Measurements from ENCODE around the gene PPP1R3F. TPM values are rescaled to one million over a fixed set of nuclear protein-coding genes. Genes with fewer than 3 reads are reported as not detected.

The PPP1R3F gene, protein sequence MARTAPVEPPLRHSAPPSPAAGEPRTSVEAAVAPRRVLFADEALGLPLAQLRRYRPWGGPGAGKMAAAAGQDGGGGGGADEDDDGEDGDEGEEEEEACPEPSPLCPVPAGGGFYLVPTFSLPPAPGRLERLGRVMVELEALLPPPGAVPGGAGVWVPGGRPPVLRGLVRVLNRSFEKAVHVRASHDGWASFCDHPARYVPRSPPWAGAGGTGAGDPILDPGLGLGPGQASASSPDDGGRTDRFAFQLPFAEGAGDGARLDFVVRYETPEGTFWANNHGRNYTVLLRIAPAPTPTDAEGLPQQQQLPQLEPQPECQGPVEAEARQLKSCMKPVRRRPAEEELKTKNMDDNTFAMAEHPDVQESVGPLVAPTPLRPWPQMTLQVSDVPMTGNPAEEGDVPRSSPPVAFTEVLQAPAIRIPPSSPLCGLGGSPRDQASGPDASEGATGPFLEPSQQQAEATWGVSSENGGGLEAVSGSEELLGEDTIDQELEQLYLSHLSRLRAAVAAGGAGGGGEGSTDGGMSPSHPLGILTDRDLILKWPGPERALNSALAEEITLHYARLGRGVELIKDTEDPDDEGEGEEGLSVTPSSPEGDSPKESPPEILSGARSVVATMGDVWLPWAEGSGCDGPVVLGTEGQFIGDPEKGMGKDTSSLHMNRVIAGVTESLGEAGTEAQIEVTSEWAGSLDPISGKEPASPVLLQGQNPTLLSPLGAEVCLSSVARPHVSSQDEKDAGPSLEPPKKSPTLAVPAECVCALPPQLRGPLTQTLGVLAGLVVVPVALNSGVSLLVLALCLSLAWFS
- 2.8 and 5.6 TPM in 2 replicates for total RNA-seq (2014; rRNA removed; shearing (Covaris generic))

DNA sequence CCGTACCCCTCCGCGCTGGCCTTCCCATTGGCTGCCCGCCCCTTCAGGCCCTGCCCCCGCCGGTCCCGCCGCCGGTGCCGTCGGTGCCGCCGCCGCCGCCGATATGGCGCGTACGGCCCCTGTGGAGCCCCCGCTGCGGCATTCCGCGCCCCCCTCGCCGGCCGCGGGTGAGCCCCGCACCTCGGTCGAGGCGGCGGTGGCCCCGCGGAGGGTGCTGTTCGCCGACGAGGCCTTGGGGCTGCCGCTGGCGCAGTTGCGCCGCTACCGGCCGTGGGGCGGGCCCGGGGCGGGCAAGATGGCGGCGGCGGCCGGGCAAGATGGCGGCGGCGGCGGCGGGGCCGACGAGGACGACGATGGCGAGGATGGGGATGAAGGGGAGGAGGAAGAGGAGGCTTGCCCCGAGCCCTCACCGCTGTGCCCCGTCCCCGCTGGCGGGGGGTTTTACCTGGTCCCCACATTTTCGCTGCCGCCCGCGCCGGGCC lies at the start of gene PPP1R3F:
Gene PPP1R3F (plus strand): TSS at position 27 of the 482 bp plus-strand sequence. CDS start 77 bp downstream, at position 104.
- DNase-seq (ENCODE audit: low read depth) = no peak

DNA sequence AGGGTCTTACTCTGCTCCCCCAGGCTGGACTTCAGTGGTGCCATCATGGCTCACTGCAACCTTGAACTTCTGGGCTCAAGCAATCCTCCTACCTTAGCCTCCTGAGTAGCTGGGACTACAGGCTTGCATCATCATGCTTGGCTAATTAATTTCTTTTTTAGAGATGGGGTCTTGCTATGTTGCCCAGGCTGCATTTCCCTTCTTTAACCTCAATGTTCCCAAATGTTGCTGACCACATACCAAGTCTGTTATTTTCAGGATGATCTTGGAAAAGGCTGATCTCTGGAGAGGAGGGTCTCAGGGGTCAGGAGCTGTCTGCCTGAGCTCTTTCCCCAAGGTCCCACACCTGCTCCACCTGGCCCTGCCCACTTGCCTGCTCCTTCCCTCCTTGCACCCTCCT lies 49.5 kb upstream of the PPP1R3F start:
- no peak for DNase-seq (ENCODE audit: low read depth)

DNA sequence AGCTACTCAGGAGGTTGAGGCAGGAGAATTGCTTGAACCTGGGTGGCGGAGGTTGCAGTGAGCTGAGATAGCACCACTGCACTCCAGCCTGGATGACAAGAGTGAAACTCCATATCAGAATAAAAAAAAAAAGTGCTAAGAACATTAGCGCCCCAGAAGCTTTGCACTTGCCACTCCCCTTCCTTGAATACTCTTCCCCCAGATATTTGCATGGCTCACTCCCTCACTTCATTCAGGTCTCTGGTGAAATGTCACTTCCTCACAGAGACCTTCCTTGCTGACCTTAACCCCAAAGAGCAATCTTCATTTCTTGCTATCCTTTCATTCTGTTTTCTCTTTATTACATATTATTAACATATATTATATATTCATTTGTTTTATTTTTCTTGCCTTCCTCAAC lies 47.7 kb upstream of the PPP1R3F start:
- DNase-seq (ENCODE audit: low read depth) = no peak

DNA sequence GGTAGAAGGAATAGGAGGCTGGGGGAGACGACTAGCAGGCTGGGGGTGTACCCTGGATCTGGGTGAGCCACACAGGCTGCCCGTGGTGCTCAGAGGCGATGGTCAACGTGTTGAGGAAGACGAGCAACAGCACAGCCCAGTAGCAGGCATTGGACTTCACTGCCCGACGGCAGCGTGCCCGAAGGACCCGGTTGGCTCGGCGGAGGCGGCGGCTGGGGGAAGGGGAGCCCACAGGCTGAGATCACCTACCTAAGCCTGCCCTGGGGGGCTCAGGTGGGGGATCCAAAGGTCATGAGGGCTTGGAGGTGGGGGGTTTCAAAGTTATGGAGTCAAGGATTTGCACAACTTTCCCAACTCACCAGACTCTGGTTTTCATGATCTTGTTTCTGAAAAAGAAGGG lies 43.7 kb upstream of the PPP1R3F start:
- no peak for DNase-seq (ENCODE audit: low read depth)

DNA sequence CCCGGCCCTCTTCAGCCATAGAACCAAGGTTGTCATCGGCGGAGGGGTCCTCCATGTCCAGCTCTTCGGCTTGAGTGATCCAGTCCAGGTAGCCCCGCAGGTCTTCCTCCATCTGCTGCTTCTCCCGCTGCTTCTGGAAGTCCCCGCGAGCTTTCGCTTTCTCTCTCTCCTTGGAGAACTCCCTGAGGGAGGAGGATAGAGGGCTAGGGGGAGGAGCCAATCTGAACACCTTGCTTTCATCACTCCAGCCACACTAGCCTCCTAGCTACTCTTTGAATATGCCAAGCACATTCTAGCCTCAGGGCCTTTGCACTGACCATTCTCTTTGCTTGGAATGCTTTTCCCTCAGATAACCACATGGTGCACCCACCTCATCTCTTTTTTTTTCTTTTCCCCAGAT lies 42.6 kb upstream of the PPP1R3F start:
- DNase-seq (ENCODE audit: low read depth) = no peak

DNA sequence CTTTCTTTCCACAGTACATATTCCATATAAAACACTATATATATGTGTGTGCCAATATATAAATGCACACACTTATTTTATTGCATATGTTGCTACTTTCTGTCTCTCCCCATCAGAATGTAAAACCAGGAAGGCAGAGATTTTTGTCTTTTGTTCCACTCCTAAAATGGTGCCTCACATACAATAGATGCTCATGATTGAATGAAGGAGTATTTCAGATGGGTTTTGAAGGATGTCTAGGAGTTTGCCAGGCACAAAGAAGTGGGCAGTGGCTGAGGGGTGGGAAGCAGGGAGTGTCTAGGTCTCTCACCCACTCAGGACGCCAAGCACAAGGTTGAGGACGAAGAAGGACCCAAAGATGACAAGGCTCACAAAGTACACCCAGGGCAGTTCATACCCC lies 41.9 kb upstream of the PPP1R3F start:
- DNase-seq (ENCODE audit: low read depth) = no peak

DNA sequence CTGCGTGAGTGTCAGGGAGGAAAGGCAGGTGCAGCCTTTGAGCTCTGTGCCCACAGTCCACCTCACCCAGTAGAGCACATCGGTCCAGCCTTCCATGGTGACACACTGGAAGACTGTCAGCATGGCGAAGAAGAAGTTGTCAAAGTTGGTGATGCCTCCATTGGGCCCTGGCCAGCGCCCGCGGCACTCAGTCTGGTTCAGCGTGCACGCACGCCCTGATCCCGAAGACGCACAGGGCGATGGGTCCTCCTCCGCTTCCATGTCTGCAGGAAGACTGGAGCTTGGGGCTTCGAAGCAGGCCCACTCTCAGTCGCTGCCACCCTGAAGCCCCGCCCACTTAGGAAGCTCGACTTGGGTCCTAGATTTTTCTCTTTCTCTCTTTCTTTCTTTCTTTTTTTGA lies 41.4 kb upstream of the PPP1R3F start:
- DNase-seq (ENCODE audit: low read depth) = no peak

DNA sequence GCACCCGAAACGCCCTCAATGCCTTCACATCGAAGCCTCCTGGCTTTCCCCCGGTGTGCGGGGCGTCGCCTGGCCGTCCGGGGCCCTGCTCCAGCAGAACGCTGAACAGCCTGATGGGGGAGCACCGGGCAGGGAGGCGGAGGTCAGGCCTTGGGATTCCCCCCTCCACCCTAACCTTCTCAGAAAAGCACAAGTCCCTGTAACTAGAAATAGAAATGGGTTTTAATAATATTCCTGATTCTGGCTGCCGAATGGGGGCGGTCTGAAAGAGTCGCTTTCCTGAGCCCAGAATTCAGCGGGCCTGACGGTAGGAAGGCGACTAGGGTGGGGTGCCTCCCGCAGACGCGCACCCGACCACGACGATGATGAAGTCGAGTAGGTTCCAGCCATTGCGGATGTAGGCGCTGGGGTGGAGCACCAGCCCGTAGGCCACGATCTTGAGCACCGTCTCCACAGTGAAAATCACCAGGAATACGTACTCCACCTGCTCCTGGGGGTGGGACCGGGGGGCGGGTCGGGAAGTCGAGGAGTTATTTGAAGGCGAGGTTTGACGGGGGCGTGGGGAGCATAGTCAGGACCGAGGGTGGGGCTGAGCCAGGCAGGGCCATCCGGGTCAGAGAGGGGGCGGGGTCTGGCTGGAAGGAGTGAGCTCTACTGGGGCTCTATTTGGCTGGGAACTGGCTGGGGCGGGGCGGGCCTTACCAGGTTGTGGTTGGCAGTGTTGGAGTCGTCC lies 38.9 kb upstream of the PPP1R3F start:
- no peak for DNase-seq (ENCODE audit: low read depth)

DNA sequence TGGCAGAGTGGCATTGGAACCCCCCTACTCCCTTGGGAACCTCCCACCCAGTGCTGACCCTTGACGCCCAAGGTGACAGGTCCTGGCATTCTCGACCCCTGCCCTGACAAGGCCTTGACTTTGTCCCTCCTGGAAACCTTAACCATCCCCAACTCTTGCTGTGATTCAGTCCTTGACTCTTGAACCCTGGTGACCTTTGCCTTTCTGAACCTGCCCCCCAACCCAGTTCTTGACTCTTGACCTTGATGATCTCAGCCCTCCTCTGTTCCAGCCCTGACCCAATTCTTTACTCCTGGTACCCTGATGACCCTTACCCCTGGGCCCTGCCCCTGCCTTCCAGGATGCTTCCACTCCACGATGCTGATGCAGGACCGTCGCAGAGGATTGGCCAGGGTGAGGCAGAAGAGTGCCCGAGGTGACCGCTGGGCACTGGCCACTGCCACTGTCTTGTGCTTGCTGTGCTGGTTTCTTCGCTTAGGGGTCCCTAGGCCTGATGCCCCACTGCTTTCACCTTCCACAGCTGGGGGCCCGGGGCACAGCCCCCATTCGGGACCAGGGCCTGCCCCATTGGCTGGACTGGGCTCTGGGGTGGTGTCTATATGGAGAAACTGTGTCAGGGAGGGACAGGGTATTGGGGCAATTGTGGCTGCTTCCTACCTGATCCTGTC lies 38.1 kb upstream of the PPP1R3F start:
- no peak for DNase-seq (ENCODE audit: low read depth)

DNA sequence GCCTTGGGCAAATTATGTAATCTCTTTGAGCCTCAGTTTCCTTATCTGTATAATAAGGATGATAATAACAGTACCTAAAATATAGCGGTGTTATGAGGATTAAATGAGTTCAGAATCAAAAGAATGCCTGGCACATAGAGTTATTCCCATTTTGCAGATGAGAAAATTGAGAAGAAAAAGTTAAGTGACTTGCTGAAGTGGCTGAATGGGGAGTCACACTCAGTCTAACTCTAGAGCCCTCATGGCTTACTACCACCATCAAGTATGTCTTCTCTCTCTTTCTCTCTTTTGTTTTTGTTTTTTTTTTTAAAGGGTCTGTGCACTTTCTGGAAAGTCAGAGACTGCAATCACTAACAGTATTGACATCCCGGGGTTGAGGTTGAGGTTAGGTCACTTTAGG lies 37.1 kb upstream of the PPP1R3F start:
- DNase-seq (ENCODE audit: low read depth) = no peak

DNA sequence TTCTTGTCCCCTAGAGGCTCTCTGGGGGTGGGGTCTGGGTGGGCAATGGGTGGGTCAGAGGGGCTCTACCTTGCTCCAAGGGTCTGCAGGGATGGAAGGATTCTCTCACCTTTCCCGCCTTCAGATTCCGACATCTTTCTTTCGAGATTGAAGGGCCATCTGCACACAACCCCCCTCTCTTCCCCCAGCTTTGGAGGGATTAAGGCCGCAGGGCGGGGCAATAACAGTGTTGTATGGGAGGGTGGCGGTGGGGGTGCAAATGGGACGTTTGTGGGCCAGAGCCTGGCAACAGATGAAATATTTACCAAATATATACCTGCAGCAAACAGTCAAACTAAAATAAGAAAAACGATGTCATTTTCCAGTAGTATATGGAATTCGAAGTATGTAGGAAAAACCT lies 36.4 kb upstream of the PPP1R3F start, which contains the start of gene CACNA1F:
Gene CACNA1F (minus strand): TSS at position 165 of the 400 bp plus-strand sequence. CDS start 31 bp downstream, at position 134.
- DNase-seq (ENCODE audit: low read depth) = no peak

DNA sequence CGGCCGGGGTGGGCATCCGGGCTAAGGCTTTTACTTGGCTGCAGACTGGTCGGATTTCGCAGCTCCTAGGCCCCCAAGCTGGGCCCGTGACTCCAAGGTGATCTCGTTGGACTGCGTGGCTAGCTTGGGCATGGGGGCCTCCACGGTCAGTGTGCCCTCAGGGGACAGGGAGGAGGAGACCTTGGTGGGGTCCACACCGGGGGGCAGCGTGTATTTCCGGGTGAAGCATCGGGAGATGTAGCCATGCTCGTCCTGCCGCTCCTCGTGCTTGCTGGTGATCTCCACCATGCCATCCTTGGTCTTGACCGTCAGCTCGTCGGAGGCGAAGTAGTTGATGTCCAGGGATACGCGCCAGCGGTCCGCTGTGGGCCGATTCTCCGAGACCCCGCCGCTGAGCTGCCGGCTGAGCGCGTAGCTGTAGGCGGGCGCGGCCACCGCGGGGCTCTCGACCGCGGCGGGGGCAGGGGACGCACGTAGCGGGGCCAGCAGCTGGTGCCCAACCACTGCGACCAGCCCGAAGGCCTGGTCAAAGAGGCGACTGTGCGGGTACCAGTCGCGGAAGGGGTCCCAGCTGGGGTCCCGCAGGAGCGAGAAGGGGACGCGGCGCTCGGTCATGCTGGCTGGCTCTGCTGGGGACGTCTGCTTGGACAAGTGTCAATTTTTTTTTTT lies 35.6 kb upstream of the PPP1R3F start:
- DNase-seq (ENCODE audit: low read depth) = no peak

DNA sequence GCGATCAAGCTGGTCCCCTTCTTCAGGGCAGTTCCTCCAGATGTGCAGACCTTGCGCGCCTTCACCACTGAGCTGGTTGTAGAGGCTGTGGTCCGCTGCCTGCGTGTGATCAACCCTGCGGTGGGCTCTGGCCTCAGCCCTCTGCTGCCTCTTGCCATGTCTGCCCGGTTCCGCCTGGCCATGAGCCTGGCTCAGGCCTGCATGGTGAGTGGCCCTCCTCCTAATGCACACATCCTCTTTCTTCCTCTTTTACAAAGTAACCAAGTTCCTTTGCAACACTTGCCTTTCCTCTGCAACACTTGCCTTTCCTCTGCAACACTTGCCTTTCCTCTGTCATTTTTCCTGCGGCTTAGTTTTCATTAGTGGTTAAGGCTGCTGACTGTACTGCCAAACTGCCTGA lies 32.5 kb upstream of the PPP1R3F start:
- no peak for DNase-seq (ENCODE audit: low read depth)

DNA sequence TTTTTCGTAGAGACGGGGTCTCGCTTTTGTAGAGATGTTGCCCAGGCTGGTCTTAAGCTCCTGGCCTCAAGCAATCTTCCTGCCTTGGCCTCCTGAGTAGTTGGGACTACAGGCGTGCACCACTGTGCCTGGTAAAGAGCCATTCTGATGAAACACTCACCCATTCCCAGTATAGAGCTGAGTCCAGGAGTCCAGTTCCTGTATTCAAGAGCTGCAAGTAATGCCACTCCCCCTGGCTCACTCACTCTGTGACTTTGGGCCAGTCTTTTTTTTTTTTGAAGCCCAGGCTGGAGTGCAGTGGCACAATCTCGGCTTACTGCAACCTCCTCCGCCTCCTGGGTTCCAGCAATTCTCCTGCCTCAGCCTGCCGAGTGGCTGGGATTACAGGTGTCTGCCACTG lies 30.9 kb upstream of the PPP1R3F start:
- DNase-seq (ENCODE audit: low read depth) = no peak

DNA sequence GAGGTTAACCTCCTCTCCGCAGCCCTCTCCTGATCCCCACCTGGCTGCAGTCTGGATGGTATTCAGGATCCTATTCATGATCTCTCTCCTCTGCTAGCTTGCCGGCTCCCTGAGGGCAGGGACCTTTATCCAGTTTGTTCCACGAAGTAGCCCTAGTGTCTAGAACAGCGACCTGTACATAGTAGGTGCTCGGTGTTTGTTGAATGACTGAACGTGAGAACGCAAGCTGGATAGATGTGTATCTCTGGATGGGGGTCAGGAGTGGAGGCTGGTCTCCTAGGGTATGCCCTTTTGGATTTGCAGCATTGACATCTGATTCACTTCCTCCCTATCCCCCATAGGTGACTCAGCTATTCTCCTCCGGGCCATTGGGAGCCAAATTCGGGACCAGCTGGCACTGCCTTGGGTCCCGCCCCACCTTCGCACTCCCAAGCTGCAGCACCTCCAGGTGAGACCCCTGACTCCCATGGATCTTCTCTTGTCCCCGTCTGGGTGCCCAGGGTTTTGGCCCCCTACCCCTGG lies 27.0 kb upstream of the PPP1R3F start:
- DNase-seq (ENCODE audit: low read depth) = peak; percentile 25

DNA sequence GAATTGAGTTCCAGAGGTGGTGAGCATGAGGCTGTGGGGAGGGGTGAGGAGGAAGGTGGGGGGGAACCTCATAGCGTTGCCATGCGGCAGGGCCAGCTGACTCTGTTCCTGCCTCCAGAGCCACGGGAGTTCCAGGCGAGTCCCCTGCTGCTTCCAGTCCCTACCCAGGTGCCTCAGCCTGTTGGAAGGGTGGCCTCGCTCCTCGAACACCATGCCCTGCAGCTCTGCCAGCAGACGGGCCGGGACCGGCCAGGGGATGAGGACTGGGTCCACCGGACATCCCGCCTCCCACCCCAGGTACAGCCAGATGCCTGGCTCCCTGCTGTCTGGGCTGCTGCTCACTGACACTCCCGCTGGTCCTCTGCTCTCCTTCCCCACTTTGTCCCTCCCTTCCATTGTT lies 26.4 kb upstream of the PPP1R3F start:
- DNase-seq (ENCODE audit: low read depth) = no peak

DNA sequence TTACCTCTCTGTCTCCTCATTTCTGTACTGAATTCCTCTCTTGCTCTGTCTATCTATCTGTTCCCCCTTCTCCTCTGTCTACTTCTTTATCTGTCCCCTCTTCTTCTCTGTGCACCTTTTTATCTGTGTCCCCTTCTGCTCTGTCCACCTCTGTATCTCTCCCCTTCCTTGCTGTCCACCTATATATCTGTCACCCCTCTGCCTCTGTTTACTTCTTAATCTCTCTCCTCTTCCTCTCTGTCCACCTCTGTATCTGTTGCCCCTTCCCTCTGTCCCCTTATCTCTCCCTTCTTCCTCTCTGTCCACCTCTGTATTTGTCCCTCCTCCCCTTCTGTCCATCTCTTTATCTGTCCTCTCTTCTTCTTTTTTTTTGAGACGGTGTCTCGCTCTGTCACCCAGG lies 25.4 kb upstream of the PPP1R3F start:
- DNase-seq (ENCODE audit: low read depth) = no peak

DNA sequence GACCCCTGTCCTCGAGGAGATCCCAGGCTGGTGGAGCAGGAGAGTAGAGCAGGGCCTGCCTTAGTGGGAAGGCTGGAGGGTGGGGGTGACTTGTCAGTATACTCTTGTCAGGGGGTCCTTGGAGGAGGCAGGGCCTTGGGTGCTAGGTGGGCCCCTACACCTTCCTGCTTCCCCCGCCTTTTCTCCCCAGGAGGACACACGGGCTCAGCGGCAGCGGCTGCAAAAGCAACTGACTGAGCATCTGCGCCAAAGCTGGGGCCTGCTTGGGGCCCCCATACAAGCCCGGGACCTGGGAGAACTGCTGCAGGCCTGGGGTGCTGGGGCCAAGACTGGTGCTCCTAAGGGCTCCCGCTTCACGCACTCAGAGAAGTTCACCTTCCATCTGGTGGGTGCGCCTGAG lies 23.1 kb upstream of the PPP1R3F start:
- DNase-seq (ENCODE audit: low read depth) = no peak

DNA sequence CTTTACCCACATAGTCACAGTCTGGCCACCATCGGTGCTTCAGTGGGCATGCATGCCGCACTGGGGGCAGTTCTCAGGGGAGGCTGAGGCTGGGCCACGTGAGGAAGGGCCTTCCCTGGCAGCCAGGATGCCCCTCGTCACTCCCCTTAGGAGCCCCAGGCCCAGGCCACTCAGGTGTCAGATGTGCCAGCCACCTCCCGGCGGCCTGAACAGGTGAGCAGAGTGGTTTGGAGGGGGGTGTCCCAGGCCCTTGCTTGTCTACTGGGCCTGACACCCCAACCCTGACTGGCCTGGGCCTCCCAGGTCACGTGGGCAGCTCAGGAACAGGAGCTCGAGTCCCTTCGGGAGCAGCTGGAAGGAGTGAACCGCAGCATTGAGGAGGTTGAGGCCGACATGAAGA lies 22.2 kb upstream of the PPP1R3F start:
- no peak for DNase-seq (ENCODE audit: low read depth)

DNA sequence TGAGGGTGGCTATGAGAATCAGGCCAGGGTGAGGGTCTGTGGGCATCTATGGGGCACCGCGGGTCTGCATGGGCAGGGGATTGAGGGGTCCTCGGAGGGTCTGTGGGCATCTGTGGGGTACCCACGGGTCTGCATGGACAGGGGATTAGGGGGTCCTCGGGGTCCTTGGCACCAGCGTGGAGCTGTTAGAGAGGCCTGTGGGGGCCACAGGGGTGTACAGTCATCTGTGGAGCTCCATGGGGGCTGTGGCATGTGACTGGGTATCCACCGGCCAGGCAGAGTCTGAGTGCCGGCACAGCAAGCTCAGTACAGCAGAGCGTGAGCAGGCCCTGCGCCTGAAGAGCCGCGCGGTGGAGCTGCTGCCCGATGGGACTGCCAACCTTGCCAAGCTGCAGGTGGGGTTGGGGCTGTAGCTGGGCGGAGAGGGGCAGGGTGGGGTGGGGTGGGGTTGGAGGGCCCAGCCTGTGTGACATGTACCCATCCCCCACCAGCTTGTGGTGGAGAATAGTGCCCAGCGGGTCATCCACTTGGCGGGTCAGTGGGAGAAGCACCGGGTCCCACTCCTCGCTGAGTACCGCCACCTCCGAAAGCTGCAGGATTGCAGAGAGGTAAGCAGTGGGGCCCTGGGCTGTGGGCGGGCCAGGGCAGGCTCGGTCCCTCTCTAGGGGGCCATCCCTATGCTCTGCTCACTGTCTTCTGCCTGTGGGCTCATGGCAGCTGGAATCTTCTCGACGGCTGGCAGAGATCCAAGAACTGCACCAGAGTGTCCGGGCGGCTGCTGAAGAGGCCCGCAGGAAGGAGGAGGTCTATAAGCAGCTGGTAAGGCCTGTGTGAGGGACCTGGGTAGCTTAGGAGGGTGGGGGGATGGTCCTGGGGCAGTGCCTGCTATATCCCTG lies 21.4 kb upstream of the PPP1R3F start:
- no peak for DNase-seq (ENCODE audit: low read depth)
